Inflammatory macrophage treated with lipopolysaccharide for 4 hours (primary cell): ENCODE measurements around the gene PRDM8.
"Not testable (repeated sequence)": the region's sequence is repeated elsewhere in the genome, so short reads cannot be mapped to it uniquely, and the experiment has no call there.

Experiments
- DNase-seq: peaks from one replicate; pipeline ENCODE4 v3.0.0-alpha.2; 2020

The PRDM8 gene

GRCh38 chr4:80231180-80231579, 33.9 kb downstream of the PRDM8 start:
- DNase-seq = no peak

GRCh38 chr4:80232707-80233370, 35.5 kb downstream of the PRDM8 start:
- DNase-seq = no peak

- DNase-seq = no peak
Measured at GRCh38 chr4:80233390-80233789, 36.1 kb downstream of the PRDM8 start.

- DNase-seq = no peak
Measured at GRCh38 chr4:80235451-80235850, 38.1 kb downstream of the PRDM8 start.

- DNase-seq = no peak
Measured at GRCh38 chr4:80237992-80238391, 40.7 kb downstream of the PRDM8 start.

GRCh38 chr4:80239480-80240150, 42.3 kb downstream of the PRDM8 start:
- no peak for DNase-seq

- DNase-seq = no peak
Measured at GRCh38 chr4:80240976-80241375, 43.7 kb downstream of the PRDM8 start.

- DNase-seq = no peak
Measured at GRCh38 chr4:80243274-80244018, 46.1 kb downstream of the PRDM8 start.

- not testable (repeated sequence) for DNase-seq
Measured at GRCh38 chr4:80247484-80247883, 50.2 kb downstream of the PRDM8 start.

- no peak for DNase-seq
Measured at GRCh38 chr4:80249144-80249543, 51.8 kb downstream of the PRDM8 start.

- no peak for DNase-seq
Measured at GRCh38 chr4:80252427-80252826, 55.1 kb downstream of the PRDM8 start.

- no peak for DNase-seq
Measured at GRCh38 chr4:80252953-80253352, 55.6 kb downstream of the PRDM8 start.

GRCh38 chr4:80253510-80253909, 56.2 kb downstream of the PRDM8 start:
- no peak for DNase-seq
